ENCODE measurements around the gene ARPP21.

ARPP21 gene

GRCh38 chr3:35678643-35679161, 39.4 kb downstream of the ARPP21 start:
- no peak for DNase-seq

- no peak for DNase-seq
Observed at GRCh38 chr3:35679409-35680080, 40.2 kb downstream of the ARPP21 start.

DNA sequence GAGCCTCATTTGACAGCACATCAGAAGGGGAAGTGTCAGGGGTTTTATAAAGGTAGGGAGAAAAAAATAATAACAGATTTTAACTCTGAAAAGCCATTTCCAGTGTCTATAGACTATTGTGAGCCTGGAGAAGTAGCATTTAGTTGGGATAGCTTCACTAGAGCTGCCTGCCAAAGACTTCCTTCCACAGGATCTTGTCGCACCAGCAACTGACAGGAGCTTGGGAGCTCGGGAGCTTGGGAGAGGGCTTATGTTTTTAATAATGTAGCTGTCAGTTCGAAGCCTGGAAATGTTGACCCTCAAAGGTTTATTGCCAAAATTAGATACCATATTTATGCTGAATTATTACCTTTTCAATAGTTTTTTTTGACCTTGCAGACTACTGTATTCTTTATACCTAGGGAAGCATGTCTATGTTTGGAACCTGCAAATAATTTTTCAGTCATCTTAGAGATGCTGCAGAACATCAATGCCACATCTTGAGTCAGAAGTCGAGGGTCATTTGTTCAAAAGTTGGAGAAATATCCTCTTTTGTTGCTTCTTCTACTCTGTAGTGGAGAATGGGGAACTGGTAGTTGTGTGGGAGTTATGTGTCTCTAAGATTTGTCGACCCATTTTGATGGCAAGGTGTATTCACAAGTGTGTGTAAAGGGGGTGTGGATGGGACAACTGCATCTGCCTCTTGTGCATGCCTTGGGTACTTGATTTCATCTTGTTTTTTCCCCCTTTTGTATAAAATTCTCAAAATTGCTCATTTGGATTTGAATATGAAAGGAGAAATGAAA, 41.7 kb downstream of the ARPP21 start:
- DNase-seq, result no peak

DNA sequence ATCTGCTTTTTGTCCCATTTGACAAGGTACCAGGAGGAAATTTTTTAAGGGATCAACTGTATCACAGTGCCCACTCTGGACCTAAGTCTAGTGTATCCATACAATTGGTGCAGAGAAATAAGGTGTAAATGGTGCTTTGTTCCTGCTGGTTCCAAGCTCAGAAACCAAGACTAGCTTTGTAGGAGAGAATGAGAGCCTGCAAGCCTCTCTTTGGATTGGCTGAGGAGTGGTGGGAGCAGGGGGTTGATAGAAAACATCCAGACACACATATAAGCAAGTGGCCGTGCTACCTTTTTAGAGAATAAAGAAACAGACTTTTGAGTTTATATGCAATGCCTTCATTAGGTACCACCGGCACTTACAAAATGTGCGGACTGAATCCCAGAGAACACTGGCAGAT, 45.8 kb downstream of the ARPP21 start:
- no peak for DNase-seq

- DNase-seq, result no peak
Observed at GRCh38 chr3:35688826-35689225, 49.5 kb downstream of the ARPP21 start.

GRCh38 chr3:35690271-35690670, 50.9 kb downstream of the ARPP21 start:
- no peak for DNase-seq

GRCh38 chr3:35705904-35706303, 66.6 kb downstream of the ARPP21 start:
- DNase-seq, result no peak

DNA sequence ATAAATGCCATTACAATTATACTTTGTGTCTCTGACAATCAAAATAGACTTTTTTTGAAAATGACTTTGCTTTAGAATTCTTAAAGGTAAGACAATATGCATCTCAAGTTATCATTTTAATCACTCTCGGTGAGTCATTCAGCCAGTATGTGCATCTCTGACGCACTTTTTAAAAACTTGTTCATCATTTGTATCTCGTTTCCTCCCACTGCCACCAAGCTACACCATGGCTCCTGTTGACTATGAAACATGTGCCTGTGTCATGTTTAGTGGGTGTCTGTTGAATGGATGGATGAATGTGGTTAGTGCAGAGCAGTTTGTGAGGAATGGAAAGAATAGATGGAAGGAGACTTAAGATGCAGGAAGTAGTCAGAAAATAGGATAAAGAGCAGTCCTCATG, 68.6 kb downstream of the ARPP21 start:
- DNase-seq, result no peak

- DNase-seq, result no peak
Observed at GRCh38 chr3:35708394-35709271, 69.3 kb downstream of the ARPP21 start.

GRCh38 chr3:35709691-35710090, 70.4 kb downstream of the ARPP21 start:
- no peak for DNase-seq

DNA sequence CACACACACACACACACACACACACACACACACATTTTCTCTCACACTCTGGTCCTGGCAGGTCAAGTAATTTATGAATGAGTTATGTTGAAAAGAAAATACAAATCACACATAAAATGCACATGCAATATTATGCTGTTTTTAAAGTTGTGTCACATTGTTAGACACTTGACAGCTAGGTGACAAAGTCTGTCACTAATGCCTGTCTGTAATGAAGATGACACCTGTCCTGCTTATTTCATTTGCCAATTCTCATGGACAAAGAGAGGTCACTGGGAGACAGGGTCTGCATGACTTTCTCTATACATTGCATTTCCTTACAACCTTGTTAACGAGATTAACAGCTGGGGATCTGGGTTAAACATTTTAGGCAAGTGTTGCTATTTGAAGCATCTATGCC, 71.2 kb downstream of the ARPP21 start:
- no peak for DNase-seq

DNA sequence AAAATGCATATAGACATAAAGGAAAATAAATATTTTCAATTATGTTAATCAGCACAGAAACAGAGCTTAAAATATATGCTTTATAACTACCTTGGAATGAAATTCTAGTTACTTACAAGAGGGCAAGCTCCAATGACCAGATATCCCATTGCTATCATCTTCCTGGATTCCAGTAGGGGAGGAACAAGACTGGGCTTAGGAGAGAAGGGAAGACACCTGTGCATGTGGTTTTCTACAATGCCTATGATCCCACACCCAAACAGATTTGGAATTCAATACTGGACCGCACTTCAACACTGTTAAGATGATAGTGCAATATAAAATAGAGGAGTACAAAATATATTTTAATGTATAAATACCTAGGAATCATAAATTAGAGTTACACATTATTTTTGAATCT, 79.6 kb downstream of the ARPP21 start:
- no peak for DNase-seq

DNA sequence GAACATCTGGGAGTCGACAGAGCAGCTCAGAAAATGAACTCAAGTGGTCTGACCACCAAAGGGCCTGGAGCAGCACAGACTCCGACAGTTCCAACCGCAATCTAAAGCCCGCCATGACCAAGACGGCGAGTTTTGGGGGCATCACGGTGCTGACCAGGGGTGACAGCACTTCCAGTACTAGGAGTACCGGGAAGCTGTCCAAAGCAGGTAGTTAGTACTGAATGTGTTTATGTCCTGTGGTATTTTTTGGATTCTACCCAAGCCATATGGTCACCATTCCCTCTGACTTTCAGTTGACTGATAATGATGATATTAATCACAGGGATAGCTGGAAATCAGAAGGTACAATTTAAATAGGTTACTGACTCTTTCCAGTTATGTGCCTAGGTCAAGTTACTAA, 82.3 kb downstream of the ARPP21 start:
- no peak for DNase-seq

DNA sequence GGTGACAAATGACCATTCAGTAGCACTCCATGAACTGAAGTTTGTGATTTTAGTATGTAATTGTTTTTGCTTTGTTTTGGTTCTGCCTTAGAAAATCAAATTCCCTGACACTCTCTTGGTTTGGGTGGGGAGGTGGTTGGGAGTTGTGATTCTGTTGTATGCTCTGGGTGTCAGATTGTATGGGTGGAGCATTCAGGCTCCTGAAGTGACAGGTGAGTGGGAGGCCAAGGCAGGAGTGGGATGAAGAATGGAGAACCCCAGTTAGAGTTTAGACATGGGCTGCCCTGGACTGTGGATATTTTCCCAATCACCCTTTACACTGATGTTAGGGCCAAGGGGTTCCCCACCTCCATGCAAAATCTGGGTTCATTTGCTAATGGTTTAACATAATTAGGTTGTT, 83.6 kb downstream of the ARPP21 start:
- no peak for DNase-seq

DNA sequence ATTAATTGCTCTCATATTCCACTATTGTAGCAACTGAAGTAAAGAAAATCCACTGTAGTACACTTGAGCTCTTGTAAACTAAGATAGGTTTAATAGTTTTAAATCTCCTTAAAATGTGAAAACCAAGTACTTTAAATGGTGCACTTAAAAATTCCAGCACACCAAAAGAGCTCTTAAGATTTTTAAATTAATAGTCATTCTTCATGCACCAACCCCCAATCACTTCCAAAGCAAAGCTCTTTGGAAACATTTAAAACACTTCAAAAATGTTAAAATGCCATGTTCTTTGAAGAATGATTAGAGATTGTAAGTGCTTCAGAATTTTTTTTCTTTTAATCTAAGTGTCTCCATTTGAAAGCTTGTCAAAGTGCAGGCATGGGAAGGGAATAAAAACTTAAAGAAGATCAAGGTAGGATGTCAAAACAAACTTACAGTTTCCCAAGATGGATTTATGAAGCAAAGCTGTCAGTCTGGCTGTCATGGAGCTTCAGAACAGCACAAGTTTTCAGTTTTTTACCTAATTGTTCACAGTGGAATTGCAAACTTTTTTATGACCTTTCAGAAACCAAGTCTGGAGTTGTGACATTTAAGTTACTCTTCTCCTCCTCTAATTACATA, 84.3 kb downstream of the ARPP21 start:
- no peak for DNase-seq

DNA sequence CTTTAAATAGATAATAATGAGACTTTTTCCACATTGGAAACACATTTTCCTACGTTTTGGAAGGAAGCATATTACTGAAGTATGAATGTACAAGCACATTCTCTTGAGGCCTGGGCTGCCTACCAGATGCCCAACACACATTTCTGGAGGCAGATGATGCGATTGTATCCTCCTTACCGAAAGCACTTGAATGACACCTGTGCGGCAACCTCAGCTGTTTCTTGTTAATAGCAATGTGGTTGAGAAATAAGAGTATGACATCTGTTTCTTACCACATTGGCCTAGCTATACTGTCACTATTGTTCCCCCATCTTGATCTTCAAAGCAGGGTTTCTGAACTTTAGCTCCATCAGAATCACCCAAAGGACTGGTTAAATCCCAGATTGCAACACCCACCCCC, 84.8 kb downstream of the ARPP21 start:
- DNase-seq, result no peak

- no peak for DNase-seq
Observed at GRCh38 chr3:35727179-35727578, 87.9 kb downstream of the ARPP21 start.

DNA sequence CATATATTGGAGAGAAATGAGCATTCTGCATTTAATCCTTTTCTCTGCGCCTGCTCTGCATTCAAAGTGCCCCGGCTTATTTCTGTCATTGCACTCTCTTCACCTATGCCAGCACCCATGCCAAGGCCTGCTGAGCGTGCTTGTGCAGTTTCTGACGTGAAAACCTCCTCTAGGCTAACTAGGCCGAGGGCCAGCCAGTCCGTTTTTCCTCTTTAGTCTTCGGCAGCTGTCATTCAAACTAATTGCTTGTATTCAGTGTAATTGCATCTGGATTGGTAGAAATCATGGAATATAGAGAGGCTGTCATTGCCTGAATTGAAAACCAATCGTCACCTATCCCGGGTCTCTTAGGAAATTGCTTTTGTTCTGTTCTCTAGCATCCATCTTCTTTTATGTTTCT, 94.0 kb downstream of the ARPP21 start:
- DNase-seq, result no peak

DNA sequence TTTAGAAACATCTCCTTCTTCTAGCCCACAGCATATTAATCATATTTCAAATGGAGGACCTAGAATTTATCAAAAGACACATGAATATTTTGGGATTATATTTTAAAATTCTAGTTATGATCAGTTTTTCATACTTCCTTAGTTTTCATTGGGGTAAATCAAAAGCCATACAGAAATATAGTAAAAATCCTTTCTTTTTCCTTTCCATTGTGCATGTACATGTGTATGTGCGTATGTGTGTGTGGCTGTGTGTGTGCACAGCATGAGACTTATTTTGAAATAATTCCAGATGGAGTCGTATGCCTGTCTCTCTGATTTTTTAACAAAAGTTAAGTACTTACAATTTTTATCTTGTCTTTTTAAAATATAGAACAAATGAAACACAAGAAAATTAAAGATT, 94.5 kb downstream of the ARPP21 start:
- no peak for DNase-seq

- DNase-seq, result no peak
Observed at GRCh38 chr3:35737080-35737479, 97.8 kb downstream of the ARPP21 start.

DNA sequence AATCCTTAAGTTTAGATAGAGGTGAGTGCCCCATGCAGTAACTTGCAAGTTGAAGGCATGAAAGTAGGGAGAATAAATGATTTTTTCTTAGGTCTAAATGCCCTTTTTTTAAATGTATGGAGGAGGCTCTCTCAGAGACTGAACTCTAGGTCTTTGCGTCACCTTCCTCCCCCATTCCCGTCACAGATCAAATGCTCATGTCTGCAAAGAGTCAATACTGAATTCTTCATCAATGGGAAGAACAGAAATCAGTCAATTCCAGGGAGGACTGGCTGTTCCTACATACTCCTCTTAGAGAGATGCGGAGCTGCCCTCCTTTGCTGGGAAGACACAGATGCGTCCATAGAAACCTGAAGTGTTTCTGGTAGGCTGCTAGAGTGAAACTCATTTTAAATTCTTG, 98.2 kb downstream of the ARPP21 start:
- DNase-seq, result no peak

- DNase-seq, result no peak
Observed at GRCh38 chr3:35737934-35738706, 98.8 kb downstream of the ARPP21 start.

All from midbrain (tissue), 1 donor.